GM19193 (cell line): ENCODE results near the gene SYNDIG1.

ENCODE experiments used
- POLR2A ChIP-seq: IDR thresholded peaks from 4 replicates; pipeline ENCODE4 v1.6.1; 2011; ENCODE audit not compliant: insufficient read depth, insufficient read length; ENCODE audit errors: extremely low read depth

Gene SYNDIG1

DNA sequence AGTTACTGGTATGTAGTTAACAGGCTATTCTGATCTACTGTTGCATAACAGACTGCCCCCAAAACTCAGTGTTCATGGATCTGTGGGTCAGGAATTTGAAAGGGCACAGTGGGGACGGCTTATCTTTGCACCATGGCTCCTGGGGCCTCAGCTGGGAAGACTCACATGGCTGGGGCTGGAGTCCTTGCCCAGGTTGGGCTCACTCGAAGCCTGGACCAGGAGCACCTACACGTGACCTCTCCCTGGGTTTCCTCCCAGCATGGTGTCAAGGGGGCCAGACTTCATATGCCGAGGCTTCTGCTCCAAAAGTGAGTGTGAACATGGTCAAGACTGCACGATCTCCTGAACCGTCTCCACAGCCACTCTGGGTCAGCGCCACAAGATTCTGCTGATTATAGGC lies 11.7 kb downstream of the SYNDIG1 start:
- no peak for TF ChIP-seq POLR2A

GRCh38 chr20:24483435-24484080 lies 14.1 kb downstream of the SYNDIG1 start:
- TF ChIP-seq POLR2A = no peak

DNA sequence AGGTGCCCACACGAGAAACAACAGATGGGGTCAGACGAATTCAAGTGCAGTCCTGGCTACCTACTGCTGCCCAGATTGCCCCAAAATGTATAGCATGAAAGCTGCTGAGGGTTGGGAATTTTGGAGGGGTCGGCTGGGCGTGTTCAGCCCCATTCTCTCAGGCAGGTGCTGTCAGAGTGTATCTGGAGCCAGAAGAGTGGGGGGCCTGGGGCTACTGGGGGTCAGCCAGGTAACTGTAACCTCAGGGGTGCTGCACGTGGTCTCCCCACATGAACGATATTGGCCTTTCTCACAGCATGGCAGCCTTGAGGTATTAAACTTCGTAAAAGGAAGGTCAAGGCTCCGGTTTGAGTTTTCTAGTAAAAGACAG lies 14.6 kb downstream of the SYNDIG1 start:
- no peak for TF ChIP-seq POLR2A

GRCh38 chr20:24485981-24486380 lies 16.6 kb downstream of the SYNDIG1 start:
- no peak for TF ChIP-seq POLR2A

DNA sequence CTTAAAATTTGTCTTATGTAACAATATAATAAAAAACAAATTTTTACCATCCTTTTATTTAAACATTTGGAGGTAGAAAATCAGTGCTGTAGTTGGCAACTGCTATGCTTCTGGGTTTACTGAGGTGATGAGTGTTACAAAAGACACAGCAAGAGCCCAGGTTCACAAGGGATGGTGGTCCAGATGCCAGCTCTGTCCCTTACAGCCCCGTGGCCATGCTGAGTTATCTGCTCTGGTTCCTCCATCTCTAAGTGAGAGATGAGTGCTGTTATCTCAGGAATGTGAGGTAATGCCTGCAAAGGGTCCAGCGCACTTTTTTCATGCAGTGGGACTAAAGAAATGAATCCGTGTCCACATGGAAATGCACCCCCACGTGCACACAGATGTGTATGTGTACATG lies 17.8 kb downstream of the SYNDIG1 start:
- no peak for TF ChIP-seq POLR2A

- no peak for TF ChIP-seq POLR2A
Measured at GRCh38 chr20:24487648-24488047, 18.2 kb downstream of the SYNDIG1 start.

DNA sequence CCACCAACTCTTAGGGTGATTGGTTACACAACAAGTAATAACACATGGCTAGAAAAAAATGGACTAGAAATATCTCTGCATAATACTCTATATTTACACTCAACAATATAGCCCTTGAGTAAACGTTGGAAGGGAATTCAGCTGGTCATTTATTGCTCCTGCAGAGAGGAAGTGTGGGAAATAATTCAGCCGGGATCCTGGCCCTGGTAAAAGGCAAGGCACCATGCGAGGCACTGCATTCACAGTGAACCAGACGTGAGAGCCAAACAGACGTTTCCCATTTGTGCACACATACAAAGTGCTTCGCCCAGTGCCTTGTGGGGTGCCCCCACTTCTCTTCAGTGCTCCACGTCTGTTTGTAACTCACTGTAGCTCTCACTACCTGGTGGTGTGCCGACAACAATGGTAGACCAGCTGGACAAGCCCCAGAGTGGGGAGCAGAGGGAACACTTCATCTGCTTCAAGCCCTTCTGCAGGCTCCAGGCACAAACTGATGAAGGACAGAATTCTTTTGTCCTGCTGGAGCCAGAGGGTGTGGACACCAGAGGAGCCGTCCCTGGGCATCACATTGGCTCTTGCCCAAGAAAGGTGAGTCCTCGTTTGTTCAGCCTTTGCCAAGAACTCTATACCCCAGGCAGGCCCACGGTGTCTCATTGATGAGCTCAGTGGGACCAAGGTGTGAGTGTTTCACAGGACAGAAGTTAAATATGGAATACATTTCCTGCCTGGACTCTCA lies 18.8 kb downstream of the SYNDIG1 start:
- TF ChIP-seq POLR2A = no peak

- TF ChIP-seq POLR2A = no peak
Measured at GRCh38 chr20:24488800-24489175, 19.4 kb downstream of the SYNDIG1 start.

DNA sequence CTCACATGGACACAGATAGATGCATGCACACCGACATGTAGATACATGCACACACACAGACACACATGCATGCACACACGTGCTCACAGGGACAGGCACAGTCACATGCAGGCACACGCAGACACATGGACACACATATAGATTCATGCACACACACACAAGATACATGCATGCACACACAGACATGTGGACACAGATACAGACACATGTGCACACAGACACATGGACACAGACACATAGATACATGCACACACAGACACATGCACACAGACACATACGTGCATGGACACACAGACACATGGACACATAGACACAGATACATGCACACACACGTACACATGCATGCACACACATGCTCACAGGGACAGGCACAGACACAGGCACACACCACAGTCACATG lies 19.8 kb downstream of the SYNDIG1 start:
- no peak for TF ChIP-seq POLR2A

- TF ChIP-seq POLR2A = no peak
Measured at GRCh38 chr20:24489631-24490260, 20.3 kb downstream of the SYNDIG1 start.

- TF ChIP-seq POLR2A = no peak
Measured at GRCh38 chr20:24490598-24490997, 21.2 kb downstream of the SYNDIG1 start.

DNA sequence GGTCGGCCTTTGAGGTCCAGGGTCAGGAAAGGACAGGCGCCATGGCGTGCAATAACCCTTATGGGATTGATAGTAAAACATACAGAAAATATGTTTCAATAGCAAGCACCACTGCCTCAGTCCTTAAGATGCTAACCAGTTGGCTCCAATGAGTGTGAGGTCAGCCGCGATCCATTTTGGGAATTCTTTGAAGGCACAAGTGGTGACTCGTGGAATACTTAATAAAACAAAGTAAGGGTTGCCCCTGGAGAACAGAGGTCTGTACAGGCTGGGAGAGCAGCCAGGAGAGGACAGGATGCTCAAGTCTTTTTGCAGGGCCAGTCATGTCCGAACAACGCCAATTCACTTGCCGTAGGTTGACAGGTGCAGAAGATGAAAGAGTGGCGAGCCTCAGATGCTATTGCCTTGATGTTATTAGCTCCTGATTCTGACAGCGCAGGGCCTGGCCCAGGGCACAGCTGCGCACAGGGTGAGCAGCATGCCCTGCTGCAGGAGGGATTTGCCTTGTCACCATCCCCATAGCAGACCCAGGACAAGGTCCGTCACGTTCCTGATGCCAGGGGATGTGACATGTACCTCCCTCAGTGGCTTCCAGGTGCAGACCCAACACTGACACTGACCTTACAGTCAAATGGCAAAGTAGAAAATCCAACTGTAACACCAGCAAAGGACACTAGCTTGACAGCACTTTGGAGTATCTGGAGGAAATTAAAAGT lies 21.8 kb downstream of the SYNDIG1 start:
- TF ChIP-seq POLR2A = no peak

GRCh38 chr20:24492031-24492607 lies 22.7 kb downstream of the SYNDIG1 start:
- TF ChIP-seq POLR2A = no peak

DNA sequence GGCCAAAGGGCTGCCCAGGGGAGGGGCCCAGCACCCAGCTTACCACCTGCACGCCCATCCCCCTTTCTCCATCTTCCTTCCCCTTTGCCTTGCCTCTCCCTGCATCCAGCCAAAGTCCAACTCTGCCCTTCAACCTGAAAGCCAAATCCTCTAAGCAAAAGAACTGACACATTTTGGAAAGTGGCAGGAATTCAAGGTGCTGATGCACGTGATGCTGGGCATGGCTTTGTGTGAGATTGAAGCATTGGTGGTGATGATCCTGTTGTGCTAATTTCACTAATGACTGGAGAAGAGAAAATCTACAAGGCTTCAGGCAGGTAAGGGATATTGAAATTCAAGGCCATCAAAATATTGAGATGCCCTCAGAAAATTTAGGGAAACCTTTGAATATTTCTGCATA lies 23.3 kb downstream of the SYNDIG1 start:
- TF ChIP-seq POLR2A = no peak

DNA sequence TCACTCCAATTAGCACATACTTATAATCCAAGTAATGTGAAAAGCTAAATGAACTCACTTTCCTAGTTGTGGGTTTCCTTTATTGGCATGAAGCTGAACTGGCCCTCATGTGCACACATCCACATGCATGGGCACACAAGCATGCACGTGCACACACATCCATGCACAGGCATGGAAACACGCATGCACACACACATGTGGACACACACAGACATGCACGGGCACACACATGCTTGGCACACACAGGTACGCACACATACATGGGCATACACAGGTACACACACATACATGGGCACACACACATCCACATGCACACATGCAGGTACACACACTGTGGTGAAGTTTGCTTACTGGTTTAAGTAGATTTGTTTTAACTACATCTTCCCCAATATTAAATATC lies 23.8 kb downstream of the SYNDIG1 start:
- no peak for TF ChIP-seq POLR2A
